Measurements from ENCODE around the gene CMSS1. TPM values are rescaled to one million over a fixed set of nuclear protein-coding genes. Genes with fewer than 3 reads are reported as not detected.

Gene CMSS1
- total and polyA plus RNA-seq, 2 of the 13 experiments (the other 11 are each of a cell fraction or from before 2014, with no cell fraction given): 6.4 to 48.7 TPM

- TF ChIP-seq GRHL1 (CRISPR knock-in tag; conservative IDR thresholded peaks at IDR 0.05) (no peak), PHB2 (IDR thresholded peaks at IDR 0.05; ENCODE audit: partially characterized antibody) (no peak), ZNF121 (CRISPR knock-in tag; IDR thresholded peaks at IDR 0.05) (no peak), HOMEZ (CRISPR knock-in tag; IDR thresholded peaks at IDR 0.05; ENCODE audit: low read depth) (no peak), ZNF383 (CRISPR knock-in tag; IDR thresholded peaks at IDR 0.05; ENCODE audit: borderline replicate concordance) (no peak), ZNF10 (CRISPR knock-in tag; IDR thresholded peaks at IDR 0.05; ENCODE audit: borderline replicate concordance, low read depth) (no peak), ISX (CRISPR knock-in tag; conservative IDR thresholded peaks at IDR 0.05) (no peak), CHD4 (IDR thresholded peaks at IDR 0.05; ENCODE audit: borderline replicate concordance, low read length) (no peak)
These were observed 45.0 kb upstream of the CMSS1 start (continued) for GRCh38 chr3:99772671-99773070.

GRCh38 chr3:99774467-99774866, 43.2 kb upstream of the CMSS1 start:
- 6% methylated on average over 2 of the region's 2 CpGs for WGBS (ENCODE audit: low lambda C conversion rate)
- ATAC-seq: no peak
- Histone ChIP-seq H3K36me3 (replicated peaks in 1 of 2; ENCODE audit: control insufficient read depth in 1 of 2, insufficient read depth in 2 of 2, low read length in 2 of 2) (no peaks in the 10 kb centered on the region), H3K27ac (ENCODE audit: extremely low read length, insufficient read depth, low read length) (no peak overlapping the region), H3K4me2 (ENCODE audit: low read depth, low read length) (no peak overlapping the region), H2AFZ (ENCODE audit: low read length) (no peak overlapping the region), H3K27me3 (ENCODE audit: control insufficient read depth in 1 of 2, insufficient read depth in 2 of 2, low read length in 2 of 2) (no peaks in the 10 kb centered on the region), H3K9me3 (ENCODE audit: low read length) (no peaks in the 10 kb centered on the region), H3K9ac (ENCODE audit: insufficient read depth, low read depth, low read length) (no peak overlapping the region), H3K4me1 (ENCODE audit: insufficient read depth, low read length) (no peaks in the 10 kb centered on the region), H4K20me1 (ENCODE audit: insufficient read depth, low read length) (no peaks in the 10 kb centered on the region), H3K4me3 (replicated peaks in 1 of 3; ENCODE audit: insufficient read depth in 1 of 3, low read depth in 2 of 3, low read length in 3 of 3) (no peak overlapping the region), H3K79me2 (ENCODE audit: insufficient read depth, low read length) (no peaks in the 10 kb centered on the region)
- FAIRE-seq: no peak
- TF ChIP-seq ZNF350 (CRISPR knock-in tag; IDR thresholded peaks at IDR 0.05; ENCODE audit: borderline replicate concordance, low read depth) (no peak), ZNF547 (CRISPR knock-in tag; IDR thresholded peaks at IDR 0.05) (no peak), ZNF142 (CRISPR knock-in tag; IDR thresholded peaks at IDR 0.05) (no peak), TEF (CRISPR knock-in tag; IDR thresholded peaks at IDR 0.05) (no peak), NPAS2 (CRISPR knock-in tag; IDR thresholded peaks at IDR 0.05; ENCODE audit: borderline replicate concordance) (no peak), MBD4 (IDR thresholded peaks at IDR 0.05; ENCODE audit: borderline replicate concordance, low read length) (no peak), ZSCAN29 (CRISPR knock-in tag; conservative IDR thresholded peaks at IDR 0.05) (no peak)
- BruUV-seq (replicated peaks): no TSS peak
- ChIA-PET CTCF (ENCODE audit: low intra/inter-chr PET ratio, low total read pairs) (no interaction called here), POLR2A (no interaction called here)
- in situ Hi-C loops (cut with HindIII; ENCODE audit: extremely low pct_ligation_motif_present, low pct_unique_long_range_greater_than_20kb) (no loop called here), intact Hi-C loops (cut with micrococcal nuclease; ENCODE audit: unreplicated experiment) (no loop called here)
- no peak for DNase-seq (ENCODE audit: low spot score)

Measured in HepG2 (cell line).